Activated CD4-positive, alpha-beta T cell treated with anti-CD3 and anti-CD28 coated beads, Interleukin-2, amount 10 ng/mL, durations not matched to agents 24 days and 14 days (primary cell): Measurements from ENCODE around the gene PPP1R1A. TPM values are rescaled to one million over a fixed set of nuclear protein-coding genes. Genes with fewer than 3 reads are reported as not detected.

Experiments used
- DNase-seq: peaks from one replicate; pipeline ENCODE4 v3.0.0; 2022
- H3K27ac Mint-ChIP-seq: one replicate; pipeline ENCODE4 v1.8.0; 2022; ENCODE audit warnings: mild to moderate bottlenecking, mixed read lengths
- H3K27me3 Mint-ChIP-seq: one replicate; pipeline ENCODE4 v1.8.0; 2022; ENCODE audit warnings: mixed read lengths
- H3K36me3 Mint-ChIP-seq: one replicate; pipeline ENCODE4 v1.8.0; 2022; ENCODE audit warnings: low read depth, mild to moderate bottlenecking, mixed read lengths
- H3K4me1 Mint-ChIP-seq: one replicate; pipeline ENCODE4 v1.8.0; 2021; ENCODE audit warnings: mixed read lengths
- H3K4me3 Mint-ChIP-seq: one replicate; pipeline ENCODE4 v1.8.0; 2022; ENCODE audit warnings: mild to moderate bottlenecking, moderate library complexity, mixed read lengths
- H3K9me3 Mint-ChIP-seq: one replicate; pipeline ENCODE4 v1.8.0; 2021; ENCODE audit warnings: mixed read lengths
- intact Hi-C: fragments of 100-400 bp; cut with micrococcal nuclease; formaldehyde crosslinking; loops from one replicate; pipeline ENCODE4 v1.15.1; 2023
- total RNA-seq: library from RNA; stranded (reverse); gene quantifications from 2 replicates; pipeline ENCODE4 v1.2.3, GENCODE V29; 2022

PPP1R1A gene
- total RNA-seq, 1 donor from 2014 or later = not detected

- H3K9me3 Mint-ChIP-seq = no peaks in the 10 kb centered on the region
- H3K27me3 Mint-ChIP-seq = peaks cover 35% of the 10 kb centered on the region
- intact Hi-C loops = no loop called here
- no peaks in the 10 kb centered on the region for H3K36me3 Mint-ChIP-seq
- H3K4me1 Mint-ChIP-seq = peaks cover 5% of the 10 kb centered on the region
- no peak overlapping the region for H3K4me3 Mint-ChIP-seq
- H3K27ac Mint-ChIP-seq = no peak overlapping the region
- DNase-seq = no peak
Observed at GRCh38 chr12:54593135-54593534, 4.7 kb upstream of the PPP1R1A start.

- Mint-ChIP-seq H3K27me3 (peaks cover 43% of the 10 kb centered on the region), H3K4me3 (no peak overlapping the region), H3K9me3 (no peaks in the 10 kb centered on the region), H3K36me3 (no peaks in the 10 kb centered on the region), H3K4me1 (peaks cover 5% of the 10 kb centered on the region), H3K27ac (no peak overlapping the region)
- intact Hi-C loops = no loop called here
- no peak for DNase-seq
Observed at GRCh38 chr12:54592316-54592715, 3.9 kb upstream of the PPP1R1A start.

- H3K4me3 Mint-ChIP-seq = no peak overlapping the region
- no peaks in the 10 kb centered on the region for H3K9me3 Mint-ChIP-seq
- intact Hi-C loops = no loop called here
- DNase-seq = no peak
- peaks cover 52% of the 10 kb centered on the region for H3K27me3 Mint-ChIP-seq
- peaks cover 5% of the 10 kb centered on the region for H3K4me1 Mint-ChIP-seq
- no peak overlapping the region for H3K27ac Mint-ChIP-seq
- no peaks in the 10 kb centered on the region for H3K36me3 Mint-ChIP-seq
Observed at GRCh38 chr12:54590978-54591591, 2.6 kb upstream of the PPP1R1A start.

GRCh38 chr12:54589964-54590363 is 1.5 kb upstream of the PPP1R1A start:
- H3K27ac Mint-ChIP-seq = no peak overlapping the region
- H3K4me1 Mint-ChIP-seq = peaks cover 5% of the 10 kb centered on the region
- H3K36me3 Mint-ChIP-seq = no peaks in the 10 kb centered on the region
- H3K27me3 Mint-ChIP-seq = peaks cover 61% of the 10 kb centered on the region
- no peak overlapping the region for H3K4me3 Mint-ChIP-seq
- intact Hi-C loops = no loop called here
- no peak for DNase-seq
- H3K9me3 Mint-ChIP-seq = no peaks in the 10 kb centered on the region

- intact Hi-C loops = no loop called here
- peak overlapping the region; percentile 45 for H3K4me3 Mint-ChIP-seq
- H3K4me1 Mint-ChIP-seq = peaks cover 5% of the 10 kb centered on the region
- H3K9me3 Mint-ChIP-seq = no peaks in the 10 kb centered on the region
- H3K27ac Mint-ChIP-seq = no peak overlapping the region
- H3K36me3 Mint-ChIP-seq = no peaks in the 10 kb centered on the region
- no peak for DNase-seq
- peaks cover 71% of the 10 kb centered on the region for H3K27me3 Mint-ChIP-seq
Observed at GRCh38 chr12:54588890-54589267, 420 bp upstream of the PPP1R1A start.

- H3K27ac Mint-ChIP-seq = no peak overlapping the region
- H3K27me3 Mint-ChIP-seq = peaks cover 76% of the 10 kb centered on the region
- intact Hi-C loops = no loop called here
- peaks cover 5% of the 10 kb centered on the region for H3K4me1 Mint-ChIP-seq
- H3K9me3 Mint-ChIP-seq = no peaks in the 10 kb centered on the region
- H3K4me3 Mint-ChIP-seq = no peak overlapping the region
- DNase-seq = no peak
- no peaks in the 10 kb centered on the region for H3K36me3 Mint-ChIP-seq
Observed at GRCh38 chr12:54587315-54587873, 1.1 kb downstream of the PPP1R1A start.

- H3K9me3 Mint-ChIP-seq = no peaks in the 10 kb centered on the region
- peaks cover 73% of the 10 kb centered on the region for H3K27me3 Mint-ChIP-seq
- DNase-seq = no peak
- H3K36me3 Mint-ChIP-seq = no peaks in the 10 kb centered on the region
- intact Hi-C loops = no loop called here
- H3K27ac Mint-ChIP-seq = no peak overlapping the region
- peaks cover 5% of the 10 kb centered on the region for H3K4me1 Mint-ChIP-seq
- H3K4me3 Mint-ChIP-seq = no peak overlapping the region
Observed at GRCh38 chr12:54586620-54587019, 1.8 kb downstream of the PPP1R1A start.

GRCh38 chr12:54585243-54585642 is 3.2 kb downstream of the PPP1R1A start:
- Mint-ChIP-seq H3K9me3 (no peaks in the 10 kb centered on the region), H3K4me1 (peaks cover 5% of the 10 kb centered on the region), H3K27ac (no peak overlapping the region), H3K4me3 (no peak overlapping the region), H3K27me3 (peaks cover 61% of the 10 kb centered on the region), H3K36me3 (no peaks in the 10 kb centered on the region)
- intact Hi-C loops = no loop called here
- DNase-seq = no peak

- peaks cover 5% of the 10 kb centered on the region for H3K4me1 Mint-ChIP-seq
- DNase-seq = no peak
- no peaks in the 10 kb centered on the region for H3K36me3 Mint-ChIP-seq
- intact Hi-C loops = no loop called here
- no peak overlapping the region for H3K27ac Mint-ChIP-seq
- peaks cover 49% of the 10 kb centered on the region for H3K27me3 Mint-ChIP-seq
- no peak overlapping the region for H3K4me3 Mint-ChIP-seq
- H3K9me3 Mint-ChIP-seq = no peaks in the 10 kb centered on the region
Observed at GRCh38 chr12:54584128-54584527, 4.3 kb downstream of the PPP1R1A start.

GRCh38 chr12:54583726-54584125 is 4.7 kb downstream of the PPP1R1A start:
- H3K4me3 Mint-ChIP-seq = no peak overlapping the region
- H3K36me3 Mint-ChIP-seq = peaks cover 2% of the 10 kb centered on the region
- H3K27ac Mint-ChIP-seq = no peak overlapping the region
- peaks cover 45% of the 10 kb centered on the region for H3K27me3 Mint-ChIP-seq
- no peak for DNase-seq
- peaks cover 3% of the 10 kb centered on the region for H3K4me1 Mint-ChIP-seq
- H3K9me3 Mint-ChIP-seq = no peaks in the 10 kb centered on the region
- intact Hi-C loops = no loop called here

GRCh38 chr12:54581412-54581811 is 7.0 kb downstream of the PPP1R1A start:
- H3K36me3 Mint-ChIP-seq = peaks cover 12% of the 10 kb centered on the region
- intact Hi-C loops = no loop called here
- no peak overlapping the region for H3K27ac Mint-ChIP-seq
- no peak overlapping the region for H3K4me3 Mint-ChIP-seq
- no peak for DNase-seq
- peaks cover 27% of the 10 kb centered on the region for H3K27me3 Mint-ChIP-seq
- H3K9me3 Mint-ChIP-seq = no peaks in the 10 kb centered on the region
- peaks cover 2% of the 10 kb centered on the region for H3K4me1 Mint-ChIP-seq

GRCh38 chr12:54579696-54580333 is 8.6 kb downstream of the PPP1R1A start:
- no peaks in the 10 kb centered on the region for H3K9me3 Mint-ChIP-seq
- peaks cover 20% of the 10 kb centered on the region for H3K36me3 Mint-ChIP-seq
- peaks cover 2% of the 10 kb centered on the region for H3K4me1 Mint-ChIP-seq
- peaks cover 14% of the 10 kb centered on the region for H3K27me3 Mint-ChIP-seq
- H3K4me3 Mint-ChIP-seq = no peak overlapping the region
- intact Hi-C loops = no loop called here
- H3K27ac Mint-ChIP-seq = no peak overlapping the region
- peak; percentile 95 for DNase-seq

GRCh38 chr12:54579258-54579657 is 9.2 kb downstream of the PPP1R1A start:
- H3K27ac Mint-ChIP-seq = no peak overlapping the region

GRCh38 chr12:54578778-54579177 is 9.7 kb downstream of the PPP1R1A start:
- H3K4me1 Mint-ChIP-seq = peaks cover 2% of the 10 kb centered on the region
- H3K9me3 Mint-ChIP-seq = no peaks in the 10 kb centered on the region
- H3K4me3 Mint-ChIP-seq = no peak overlapping the region
- H3K27me3 Mint-ChIP-seq = peaks cover 5% of the 10 kb centered on the region
- peaks cover 21% of the 10 kb centered on the region for H3K36me3 Mint-ChIP-seq
- no peak overlapping the region for H3K27ac Mint-ChIP-seq
- intact Hi-C loops = no loop called here
- no peak for DNase-seq

More at GRCh38 chr12:54579258-54579657, 9.2 kb downstream of the PPP1R1A start:
- intact Hi-C loops = no loop called here
- no peak for DNase-seq
- H3K36me3 Mint-ChIP-seq = peaks cover 20% of the 10 kb centered on the region
- H3K4me3 Mint-ChIP-seq = no peak overlapping the region
- peaks cover 2% of the 10 kb centered on the region for H3K4me1 Mint-ChIP-seq
- H3K27me3 Mint-ChIP-seq = peaks cover 9% of the 10 kb centered on the region
- H3K9me3 Mint-ChIP-seq = no peaks in the 10 kb centered on the region
